Chondrocyte (in vitro differentiated cells): ENCODE data around the gene SYNJ1. TPM values are rescaled to one million over a fixed set of nuclear protein-coding genes. Genes with fewer than 3 reads are reported as not detected.
A peak's percentile ranks its signal among the peaks of the same experiment; 100 is the strongest.

Experiments used
- DNase-seq: peaks from one replicate; pipeline ENCODE4 v3.0.0; 2021; ENCODE audit warnings: mixed read lengths, low spot score
- H3K27ac Mint-ChIP-seq: one replicate; pipeline ENCODE4 v1.8.0; 2021; ENCODE audit warnings: mild to moderate bottlenecking, moderate library complexity, mixed read lengths; ENCODE audit not compliant: unreplicated experiment
- H3K27me3 Mint-ChIP-seq: 2 replicates; pipeline ENCODE4 v1.8.0; 2021; ENCODE audit warnings: low read depth, mixed read lengths
- H3K36me3 Mint-ChIP-seq: 2 replicates; pipeline ENCODE4 v1.8.0; 2021; ENCODE audit warnings: low read depth, mixed read lengths
- H3K4me1 Mint-ChIP-seq: 2 replicates; pipeline ENCODE4 v1.8.0; 2021; ENCODE audit warnings: low read depth, mild to moderate bottlenecking, mixed read lengths
- H3K4me3 Mint-ChIP-seq: one replicate; pipeline ENCODE4 v1.8.0; 2021; ENCODE audit warnings: mild to moderate bottlenecking, moderate library complexity, mixed read lengths; ENCODE audit not compliant: unreplicated experiment
- H3K9me3 Mint-ChIP-seq: 2 replicates; pipeline ENCODE4 v1.8.0; 2021; ENCODE audit warnings: low read depth, mixed read lengths
- total RNA-seq: library from RNA; stranded (reverse); gene quantifications from 3 replicates; pipeline ENCODE4 v1.2.1, GENCODE V29; 2021
- TF ChIP-seq, protein P1 (sequence below): fragments of 200-600 bp; sonication (generic); IDR thresholded peaks from 2 replicates; pipeline ENCODE4 v1.5.0; 2021; ENCODE audit warnings: antibody characterized with exemption, mild to moderate bottlenecking, moderate library complexity

SYNJ1 gene
- total RNA-seq, 1 donor from 2014 or later = 9.1 TPM

DNA sequence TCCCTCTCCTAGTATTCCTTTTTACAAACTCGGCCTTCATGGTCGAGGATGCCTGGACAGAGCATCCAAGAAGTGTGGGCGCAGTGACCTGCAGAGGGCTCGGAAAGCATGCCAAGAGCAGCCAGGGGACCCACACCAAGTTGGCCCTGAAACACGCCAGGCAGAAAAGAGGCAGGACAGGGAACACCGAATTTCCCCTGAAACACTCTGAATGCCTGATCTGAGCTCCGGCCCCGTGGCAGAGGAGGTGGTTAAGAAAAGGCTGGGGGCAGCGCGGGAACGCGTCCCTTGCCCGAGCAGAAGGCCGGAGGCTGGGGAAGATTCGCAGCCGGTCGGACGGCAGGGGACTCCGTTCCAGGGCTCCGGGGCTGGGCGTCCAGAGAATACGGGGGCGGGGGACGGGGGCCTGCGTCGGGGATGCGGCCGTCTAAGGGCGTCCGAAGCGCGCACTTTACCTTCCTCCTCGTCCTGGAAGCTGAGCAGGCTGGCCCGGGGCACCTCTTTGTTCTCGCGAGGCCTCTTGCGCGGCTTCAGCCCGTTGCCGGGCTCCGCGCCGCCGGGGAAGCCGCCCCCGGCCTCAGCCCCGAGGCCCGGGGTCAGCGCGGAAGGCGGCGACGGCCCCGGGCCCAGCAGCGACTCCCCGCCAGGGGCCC lies 43.2 kb upstream of the SYNJ1 start:
- H3K27me3 Mint-ChIP-seq = no peaks in the 10 kb centered on the region
- H3K4me3 Mint-ChIP-seq = peak overlapping the region; percentile 98
- peaks cover 11% of the 10 kb centered on the region for H3K36me3 Mint-ChIP-seq
- no peak for DNase-seq
- peak overlapping the region; percentile 92 for H3K27ac Mint-ChIP-seq
- TF ChIP-seq, protein P1, sequence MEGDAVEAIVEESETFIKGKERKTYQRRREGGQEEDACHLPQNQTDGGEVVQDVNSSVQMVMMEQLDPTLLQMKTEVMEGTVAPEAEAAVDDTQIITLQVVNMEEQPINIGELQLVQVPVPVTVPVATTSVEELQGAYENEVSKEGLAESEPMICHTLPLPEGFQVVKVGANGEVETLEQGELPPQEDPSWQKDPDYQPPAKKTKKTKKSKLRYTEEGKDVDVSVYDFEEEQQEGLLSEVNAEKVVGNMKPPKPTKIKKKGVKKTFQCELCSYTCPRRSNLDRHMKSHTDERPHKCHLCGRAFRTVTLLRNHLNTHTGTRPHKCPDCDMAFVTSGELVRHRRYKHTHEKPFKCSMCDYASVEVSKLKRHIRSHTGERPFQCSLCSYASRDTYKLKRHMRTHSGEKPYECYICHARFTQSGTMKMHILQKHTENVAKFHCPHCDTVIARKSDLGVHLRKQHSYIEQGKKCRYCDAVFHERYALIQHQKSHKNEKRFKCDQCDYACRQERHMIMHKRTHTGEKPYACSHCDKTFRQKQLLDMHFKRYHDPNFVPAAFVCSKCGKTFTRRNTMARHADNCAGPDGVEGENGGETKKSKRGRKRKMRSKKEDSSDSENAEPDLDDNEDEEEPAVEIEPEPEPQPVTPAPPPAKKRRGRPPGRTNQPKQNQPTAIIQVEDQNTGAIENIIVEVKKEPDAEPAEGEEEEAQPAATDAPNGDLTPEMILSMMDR = peak; percentile 29
- H3K4me1 Mint-ChIP-seq = peaks cover 38% of the 10 kb centered on the region
- no peaks in the 10 kb centered on the region for H3K9me3 Mint-ChIP-seq

DNA sequence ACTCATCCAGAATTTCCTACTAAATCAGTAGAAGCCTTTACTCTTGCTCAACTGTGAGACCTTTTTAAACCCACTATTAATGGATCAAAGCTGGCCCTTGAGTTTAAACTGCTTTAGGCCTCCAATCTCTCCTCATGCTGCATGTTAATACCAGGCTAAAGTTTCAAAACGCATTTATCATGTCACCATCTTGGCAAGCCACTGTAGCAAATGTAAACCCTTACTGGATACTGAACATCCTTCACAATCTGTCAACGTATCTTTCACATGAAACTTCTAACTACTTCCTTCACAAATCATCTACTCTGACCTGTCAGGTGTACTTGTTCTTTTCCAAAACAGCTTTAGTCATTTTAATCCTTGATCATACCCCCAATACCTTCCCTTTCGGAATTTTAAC lies 40.7 kb upstream of the SYNJ1 start:
- Mint-ChIP-seq H3K9me3 (no peaks in the 10 kb centered on the region), H3K36me3 (peaks cover 12% of the 10 kb centered on the region), H3K4me3 (no peak overlapping the region), H3K27ac (no peak overlapping the region), H3K27me3 (no peaks in the 10 kb centered on the region), H3K4me1 (peaks cover 38% of the 10 kb centered on the region)
- DNase-seq = no peak
- TF ChIP-seq, protein P1 = no peak

DNA sequence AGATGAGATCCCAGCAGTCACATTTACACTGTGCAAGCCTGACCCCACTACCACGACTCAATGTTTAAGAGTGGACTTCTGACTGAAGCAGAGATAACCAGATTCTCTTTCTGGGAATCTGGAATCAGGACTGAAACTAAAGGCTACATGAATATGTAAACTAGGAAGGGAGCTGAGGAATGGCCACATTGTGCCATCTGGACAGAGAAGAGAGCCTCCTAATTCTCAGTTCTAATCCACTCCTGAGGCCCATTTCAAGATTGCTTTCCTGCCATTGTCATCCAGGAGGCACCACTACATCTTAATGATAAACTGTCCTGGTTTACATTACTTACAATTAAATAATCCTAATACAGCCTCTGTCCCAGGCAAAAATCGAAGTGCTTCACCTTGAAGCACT lies 37.2 kb upstream of the SYNJ1 start:
- no peak overlapping the region for H3K4me3 Mint-ChIP-seq
- H3K27me3 Mint-ChIP-seq = no peaks in the 10 kb centered on the region
- DNase-seq = no peak
- no peak overlapping the region for H3K27ac Mint-ChIP-seq
- TF ChIP-seq, protein P1 = no peak
- peaks cover 17% of the 10 kb centered on the region for H3K4me1 Mint-ChIP-seq
- H3K9me3 Mint-ChIP-seq = no peaks in the 10 kb centered on the region
- peaks cover 26% of the 10 kb centered on the region for H3K36me3 Mint-ChIP-seq

DNA sequence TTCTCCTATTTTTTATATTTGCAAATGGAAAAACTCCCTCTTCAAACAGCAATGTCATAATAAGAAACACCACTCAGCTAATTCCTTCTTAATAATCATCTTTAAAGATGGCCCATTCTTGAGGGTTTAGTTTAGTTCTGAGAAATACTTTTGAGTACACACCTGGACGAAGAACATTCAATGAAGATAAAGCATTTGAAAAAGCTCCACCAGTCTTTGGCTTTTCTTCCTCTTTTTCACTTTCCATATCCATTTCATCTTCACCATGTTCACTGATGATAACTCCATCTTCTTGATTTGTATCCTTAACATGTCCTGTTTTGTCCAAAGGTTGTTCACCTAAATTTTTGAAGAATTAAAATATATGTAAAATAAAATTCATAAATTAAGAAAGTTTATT lies 36.4 kb upstream of the SYNJ1 start:
- H3K4me3 Mint-ChIP-seq = no peak overlapping the region
- H3K36me3 Mint-ChIP-seq = peaks cover 33% of the 10 kb centered on the region
- H3K9me3 Mint-ChIP-seq = no peaks in the 10 kb centered on the region
- TF ChIP-seq, protein P1 = no peak
- no peaks in the 10 kb centered on the region for H3K27me3 Mint-ChIP-seq
- no peak overlapping the region for H3K27ac Mint-ChIP-seq
- H3K4me1 Mint-ChIP-seq = peaks cover 9% of the 10 kb centered on the region
- no peak for DNase-seq

DNA sequence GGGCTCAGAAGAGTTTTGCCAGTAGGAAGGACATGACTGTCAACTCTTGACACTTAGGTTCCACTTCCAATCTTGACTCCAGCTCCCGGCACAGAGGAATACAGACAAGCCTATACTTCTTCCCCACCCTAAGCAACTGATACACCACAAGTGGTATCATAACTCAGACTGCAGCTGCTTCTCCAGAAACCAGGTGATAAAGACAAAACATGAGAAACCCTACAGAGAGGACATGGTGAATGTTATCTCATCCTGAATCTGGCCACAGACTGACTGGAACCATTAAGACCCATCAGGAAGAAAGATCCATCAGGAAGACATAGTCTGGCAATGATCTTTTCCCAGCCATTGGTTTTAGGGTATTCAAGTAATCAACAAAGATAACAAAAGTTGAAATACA lies 30.0 kb upstream of the SYNJ1 start:
- Mint-ChIP-seq H3K27me3 (no peaks in the 10 kb centered on the region), H3K4me3 (no peak overlapping the region), H3K27ac (no peak overlapping the region), H3K36me3 (peaks cover 40% of the 10 kb centered on the region), H3K9me3 (no peaks in the 10 kb centered on the region), H3K4me1 (no peaks in the 10 kb centered on the region)
- TF ChIP-seq, protein P1 = no peak
- no peak for DNase-seq
